ELF-1 (cell line): Measurements from ENCODE around the gene TFPI.
A peak's percentile ranks its signal among the peaks of the same experiment; 100 is the strongest.

Experiments used
- DNase-seq: peaks from one replicate; pipeline ENCODE4 v3.0.0-alpha.2; 2016; ENCODE audit warnings: low read depth, low spot score

TFPI gene

GRCh38 chr2:187466129-187466792 is 88.0 kb downstream of the TFPI start:
- no peak for DNase-seq

- DNase-seq, result no peak
Observed at GRCh38 chr2:187462839-187463238, 91.4 kb downstream of the TFPI start.

GRCh38 chr2:187461294-187462261 is 92.7 kb downstream of the TFPI start:
- DNase-seq, result peak; percentile 11

- DNase-seq, result no peak
Observed at GRCh38 chr2:187459256-187459655, 95.0 kb downstream of the TFPI start.

GRCh38 chr2:187453078-187453641 is 101.1 kb downstream of the TFPI start:
- DNase-seq, result no peak

GRCh38 chr2:187451510-187451909 is 102.7 kb downstream of the TFPI start:
- no peak for DNase-seq

- no peak for DNase-seq
Observed at GRCh38 chr2:187447336-187447735, 106.9 kb downstream of the TFPI start.

- DNase-seq, result no peak
Observed at GRCh38 chr2:187446711-187447110, 107.5 kb downstream of the TFPI start.

GRCh38 chr2:187445051-187445450 is 109.2 kb downstream of the TFPI start:
- no peak for DNase-seq

- no peak for DNase-seq
Observed at GRCh38 chr2:187442778-187443177, 111.5 kb downstream of the TFPI start.

GRCh38 chr2:187442378-187442777 is 111.9 kb downstream of the TFPI start:
- no peak for DNase-seq

- no peak for DNase-seq
Observed at GRCh38 chr2:187440101-187440675, 114.0 kb downstream of the TFPI start.

GRCh38 chr2:187438455-187438854 is 115.8 kb downstream of the TFPI start:
- no peak for DNase-seq

GRCh38 chr2:187435756-187436155 is 118.5 kb downstream of the TFPI start:
- no peak for DNase-seq

- no peak for DNase-seq
Observed at GRCh38 chr2:187435078-187435477, 119.2 kb downstream of the TFPI start.

GRCh38 chr2:187434342-187434785 is 119.9 kb downstream of the TFPI start:
- DNase-seq, result no peak

GRCh38 chr2:187431911-187432310 is 122.3 kb downstream of the TFPI start:
- DNase-seq, result no peak

GRCh38 chr2:187429989-187430388 is 124.2 kb downstream of the TFPI start:
- no peak for DNase-seq

- DNase-seq, result no peak
Observed at GRCh38 chr2:187424146-187424545, 130.1 kb downstream of the TFPI start.

- no peak for DNase-seq
Observed at GRCh38 chr2:187422282-187422681, 132.0 kb downstream of the TFPI start.

- no peak for DNase-seq
Observed at GRCh38 chr2:187421519-187421918, 132.7 kb downstream of the TFPI start.

GRCh38 chr2:187419808-187420207 is 134.4 kb downstream of the TFPI start:
- DNase-seq, result no peak
